Ureter (tissue), 1 donor: Measurements from ENCODE around the gene CCNL2. TPM values are rescaled to one million over a fixed set of nuclear protein-coding genes. Genes with fewer than 3 reads are reported as not detected.

ENCODE experiments used
- DNase-seq: peaks from one replicate; pipeline ENCODE4 v3.0.0-alpha.2; 2020; ENCODE audit warnings: low spot score
- total RNA-seq: library from RNA; stranded (reverse); gene quantifications from one replicate; pipeline ENCODE4 v1.2.4, GENCODE V29; 2023
- donor health status: DM: yes; HTN: yes; CAD: no.

Gene CCNL2
- total RNA-seq, 1 donor from 2014 or later = 259 TPM

DNA sequence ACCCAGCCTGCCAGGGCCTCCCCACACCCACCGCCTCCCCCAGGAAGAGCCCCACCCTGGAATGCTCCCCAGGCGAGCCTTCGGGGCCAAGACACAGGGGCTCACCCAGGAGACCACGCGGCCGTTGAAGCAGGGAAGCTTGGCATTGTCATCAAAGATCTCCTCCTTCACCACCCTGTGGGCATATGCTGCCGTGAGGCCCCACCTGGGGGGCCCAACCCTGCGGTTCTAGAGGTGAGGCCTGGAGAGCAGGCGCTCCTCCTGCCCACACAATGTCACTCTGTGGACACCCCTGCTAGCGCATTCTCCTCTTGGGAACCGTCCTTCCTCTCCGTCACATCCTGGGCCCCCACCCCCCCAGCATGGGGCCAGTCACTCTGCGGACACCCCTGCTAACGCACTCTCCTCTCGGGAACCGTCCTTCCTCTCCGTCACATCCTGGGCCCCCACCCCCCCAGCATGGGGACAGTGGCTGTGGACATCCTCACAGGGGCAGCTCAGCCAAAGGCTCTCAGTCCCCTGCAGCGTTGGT, 56.5 kb downstream of the CCNL2 start:
- DNase-seq = no peak

DNA sequence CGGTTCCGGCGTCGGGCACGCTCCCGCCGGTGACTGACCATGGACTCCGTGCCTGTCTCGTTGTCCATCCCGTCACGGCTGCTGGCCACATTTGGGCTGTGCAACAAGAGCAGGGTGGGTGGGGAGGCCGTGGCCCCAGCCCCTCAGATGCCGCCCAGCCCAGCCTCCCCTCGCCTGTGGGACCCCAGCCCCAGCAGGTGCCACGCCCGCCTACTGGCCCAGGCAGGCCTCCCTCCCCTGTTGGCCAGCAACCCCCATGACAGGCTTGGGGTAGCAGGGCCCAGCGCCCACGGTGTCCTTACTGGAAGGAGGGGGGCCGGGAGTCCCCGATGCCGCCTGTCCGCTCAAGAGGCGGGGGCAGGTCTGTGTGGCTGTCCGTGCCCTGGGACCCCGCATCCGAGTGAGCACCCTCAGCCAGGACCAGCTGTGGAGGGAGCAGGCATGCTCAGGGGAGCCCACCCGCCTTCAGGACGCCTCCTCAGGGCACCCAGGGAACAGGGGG, 57.0 kb downstream of the CCNL2 start:
- no peak for DNase-seq

- no peak for DNase-seq
Observed at GRCh38 chr1:1341549-1342021, 57.5 kb downstream of the CCNL2 start.

- no peak for DNase-seq
Observed at GRCh38 chr1:1340791-1341548, 58.2 kb downstream of the CCNL2 start.

GRCh38 chr1:1340185-1340584, 59.0 kb downstream of the CCNL2 start:
- no peak for DNase-seq

DNA sequence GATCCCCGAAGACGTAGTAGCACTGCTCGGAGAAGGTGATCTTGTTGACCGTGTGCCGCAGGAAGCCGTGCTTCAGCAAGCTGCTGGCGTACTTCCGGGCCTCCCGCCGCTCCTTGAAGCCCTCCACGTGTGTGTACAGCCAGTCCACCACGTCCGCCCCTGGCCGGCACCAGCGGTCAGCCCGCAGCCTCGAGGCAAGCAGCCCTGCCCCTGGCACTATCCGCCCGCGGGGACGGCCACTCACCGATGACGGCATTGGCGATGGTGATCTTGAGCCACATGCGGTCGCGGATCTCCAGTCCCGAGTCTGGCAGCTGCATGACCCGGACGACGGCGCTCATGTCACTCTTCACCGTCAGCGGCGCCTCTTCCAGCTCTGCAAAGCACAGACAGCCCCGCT, 60.9 kb downstream of the CCNL2 start:
- DNase-seq = no peak

DNA sequence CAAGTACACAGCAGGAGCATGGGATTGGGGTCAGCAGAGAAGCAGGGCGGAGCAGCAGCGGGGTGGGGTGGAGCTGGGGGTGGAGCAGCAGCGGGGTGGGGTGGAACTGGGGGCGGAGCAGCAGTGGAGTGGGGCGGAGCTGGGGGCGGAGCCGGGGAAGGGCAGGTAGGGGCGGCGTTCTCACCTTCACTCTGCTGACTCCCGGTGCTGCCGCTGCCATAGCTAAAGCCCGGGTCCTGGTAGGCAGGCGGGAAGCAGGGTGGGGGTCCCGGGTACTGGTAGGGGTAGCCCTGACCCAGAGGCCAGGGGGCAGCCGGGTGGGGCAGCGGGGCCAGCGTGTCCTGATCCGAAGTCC, 61.4 kb downstream of the CCNL2 start:
- DNase-seq = no peak

DNA sequence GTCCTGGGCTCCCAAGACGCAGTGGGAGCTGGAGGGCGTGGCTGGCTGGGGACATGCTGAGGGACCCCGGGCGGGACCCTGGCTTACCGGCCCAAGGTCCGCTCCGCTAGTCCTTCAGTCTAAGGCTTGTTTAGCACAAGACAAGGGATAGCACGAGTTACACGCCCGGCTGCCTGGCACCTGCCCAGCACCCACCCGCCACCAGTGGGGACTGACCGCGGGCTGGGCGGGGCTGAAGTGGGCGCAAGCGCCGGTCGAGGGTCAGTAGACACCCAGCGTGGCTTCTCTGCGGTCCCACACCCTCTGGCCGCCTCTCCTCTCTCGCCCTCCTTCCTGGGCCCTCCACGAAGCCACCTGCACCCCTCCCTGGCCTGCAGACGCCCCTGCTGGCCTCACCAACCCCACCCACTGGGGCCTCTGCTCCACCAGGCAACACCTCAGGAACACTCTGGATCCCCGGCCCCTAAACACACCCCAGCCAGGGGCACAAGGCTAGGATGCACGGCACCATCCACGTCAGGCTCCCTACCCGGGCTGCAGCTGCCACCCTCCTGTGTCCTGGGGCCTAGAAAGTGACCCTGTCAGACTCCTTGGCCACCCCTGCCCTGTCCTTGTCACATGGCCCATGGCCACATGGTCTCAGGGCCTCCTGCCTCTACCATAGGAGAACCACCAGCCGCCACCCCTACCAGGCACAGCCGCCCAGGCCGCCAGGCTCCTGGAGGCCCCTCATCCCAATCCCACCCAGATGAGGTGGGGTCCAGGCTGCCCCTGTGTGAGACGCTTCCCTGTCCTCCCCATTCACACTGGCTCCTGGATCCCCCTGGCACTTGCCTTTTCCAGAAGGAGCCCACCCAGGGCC, 62.0 kb downstream of the CCNL2 start:
- DNase-seq = no peak

GRCh38 chr1:1336446-1336845, 62.7 kb downstream of the CCNL2 start:
- no peak for DNase-seq

GRCh38 chr1:1335792-1336248, 63.3 kb downstream of the CCNL2 start:
- DNase-seq = no peak

Other genes starting within 250 kb of the CCNL2 start
- 2.3 TPM for gene TTLL10, start 225.5 kb downstream of the CCNL2 start, total RNA-seq
- 3.3 TPM for gene TNFRSF18, start 192.7 kb downstream of the CCNL2 start, total RNA-seq
- gene TNFRSF4, start 185.2 kb downstream of the CCNL2 start, total RNA-seq = 2.0 TPM
- 134 TPM for gene SDF4, start 167.3 kb downstream of the CCNL2 start, total RNA-seq
- 14.8 TPM for gene B3GALT6, start 167.1 kb downstream of the CCNL2 start, total RNA-seq
- 3.4 TPM for gene C1QTNF12, start 152.6 kb downstream of the CCNL2 start, total RNA-seq
- 59.8 TPM for gene UBE2J2, start 125.5 kb downstream of the CCNL2 start, total RNA-seq
- 6.6 TPM for gene SCNN1D, start 118.9 kb downstream of the CCNL2 start, total RNA-seq
- 77.6 TPM for gene ACAP3, start 91.4 kb downstream of the CCNL2 start, total RNA-seq
- 29.0 TPM for gene PUSL1, start 90.7 kb downstream of the CCNL2 start, total RNA-seq
- 132 TPM for gene INTS11, start 74.7 kb downstream of the CCNL2 start, total RNA-seq
- gene CPTP, start 74.5 kb downstream of the CCNL2 start, total RNA-seq = 21.4 TPM
- 0.42 TPM for gene TAS1R3, start 68.1 kb downstream of the CCNL2 start, total RNA-seq
- gene DVL1, start 49.9 kb downstream of the CCNL2 start, total RNA-seq = 52.8 TPM
- 41.9 TPM for gene MXRA8, start 40.8 kb downstream of the CCNL2 start, total RNA-seq
- 102 TPM for gene AURKAIP1, start 24.1 kb downstream of the CCNL2 start, total RNA-seq
- 145 TPM for gene MRPL20, start 8.0 kb upstream of the CCNL2 start, total RNA-seq
- gene ANKRD65, start 21.9 kb upstream of the CCNL2 start, total RNA-seq = 40.9 TPM
- 83.3 TPM for gene VWA1, start 36.4 kb upstream of the CCNL2 start, total RNA-seq
- gene ATAD3C, start 50.4 kb upstream of the CCNL2 start, total RNA-seq = 8.0 TPM
- 42.6 TPM for gene ATAD3B, start 72.4 kb upstream of the CCNL2 start, total RNA-seq
- 26.3 TPM for gene ATAD3A, start 112.8 kb upstream of the CCNL2 start, total RNA-seq
- gene TMEM240, start 141.3 kb upstream of the CCNL2 start, total RNA-seq = 2.9 TPM
- gene SSU72, start 175.5 kb upstream of the CCNL2 start, total RNA-seq = 116 TPM
- gene FNDC10, start 200.8 kb upstream of the CCNL2 start, total RNA-seq = 4.1 TPM
- 64.5 TPM for gene MIB2, start 216.2 kb upstream of the CCNL2 start, total RNA-seq
- gene MMP23B, start 232.8 kb upstream of the CCNL2 start, total RNA-seq = 16.6 TPM